Measurements from ENCODE around the gene UNC5A. TPM values are rescaled to one million over a fixed set of nuclear protein-coding genes. Genes with fewer than 3 reads are reported as not detected.

UNC5A gene
- total RNA-seq, 1 experiment from 2014 or later, result 0.13 TPM

DNA sequence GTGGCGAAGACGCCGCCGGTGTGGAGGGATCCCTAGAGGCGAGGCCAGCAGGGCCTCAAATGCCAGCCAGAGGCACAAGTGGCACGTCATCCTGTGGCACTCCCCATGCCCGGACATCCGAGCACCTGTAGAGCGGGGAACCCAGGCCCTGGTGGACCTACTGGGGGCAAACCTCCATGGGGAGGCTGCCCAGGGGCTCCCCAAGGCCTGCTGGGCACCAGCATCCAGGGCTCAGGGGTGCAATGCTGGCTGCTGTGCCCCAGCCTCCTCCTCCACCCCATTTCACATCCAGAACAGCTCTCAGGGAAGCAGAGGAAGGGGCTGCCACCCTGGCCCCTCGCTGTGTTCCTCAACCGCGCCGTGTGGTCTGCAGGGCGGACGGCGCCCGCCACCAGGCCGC lies 45.2 kb downstream of the UNC5A start:
- POLR2A ChIA-PET, result no interaction called here
- no peaks in the 10 kb centered on the region for H3K4me1 ChIP-seq (ENCODE audit: control insufficient read depth, insufficient read depth, low read length)

DNA sequence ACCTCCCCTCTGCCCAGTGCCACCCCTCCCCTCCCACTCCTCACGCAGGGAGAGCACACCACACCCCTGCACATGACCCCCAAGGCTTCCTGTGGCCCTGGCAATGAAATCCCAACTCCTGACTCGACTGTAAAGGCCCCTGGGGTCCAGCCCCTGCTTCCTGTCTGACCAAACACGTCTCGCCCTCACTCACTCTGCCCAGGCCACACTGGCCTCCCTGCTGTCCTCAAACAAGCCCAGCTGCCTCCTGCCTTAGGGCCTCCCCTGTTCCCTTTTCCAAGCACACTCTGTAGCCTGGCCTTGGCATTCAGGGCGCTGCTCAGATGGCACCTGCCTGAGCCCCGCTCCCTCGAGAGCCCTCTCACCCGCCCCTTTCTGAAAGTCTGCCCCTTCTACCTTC lies 46.4 kb downstream of the UNC5A start:
- Histone ChIP-seq H3K36me3 (ENCODE audit: control insufficient read depth, insufficient read depth, low read length) (no peaks in the 10 kb centered on the region), H3K4me3 (ENCODE audit: low read depth in 2 of 2, low read length in 2 of 2) (no peak overlapping the region), H3K27me3 (ENCODE audit: control insufficient read depth, insufficient read depth, low read length) (no peaks in the 10 kb centered on the region; the same call in 1 of the 2 replicates), H3K27ac (ENCODE audit: low read length) (no peak overlapping the region), H3K9me3 (ENCODE audit: control insufficient read depth, insufficient read depth, low read depth, low read length) (no peaks in the 10 kb centered on the region), H3K4me1 (ENCODE audit: control insufficient read depth, insufficient read depth, low read length) (no peaks in the 10 kb centered on the region)
- intact Hi-C loops (cut with micrococcal nuclease; ENCODE audit: unreplicated experiment), result no loop called here
- no TSS peak for BruUV-seq (replicated peaks)
- DNase-seq (ENCODE audit: low read depth, low spot score) (no peak), ATAC-seq (no peak)
- in situ Hi-C loops (cut with HindIII; ENCODE audit: low pct_unique_long_range_greater_than_20kb, low sequenced_read_pairs), result no loop called here
- ChIA-PET POLR2A (no interaction called here), CTCF (no interaction called here)
- TF ChIP-seq SIN3A (IDR thresholded peaks at IDR 0.05; ENCODE audit: borderline replicate concordance, insufficient read depth, low read depth, low read length) (no peak), POLR2AphosphoS5 (IDR thresholded peaks at IDR 0.05; ENCODE audit: low read depth, low read length) (no peak), TCF7L2 (IDR thresholded peaks at IDR 0.05; ENCODE audit: low read depth, low read length) (no peak)
- TF ChIP-seq, protein P1, sequence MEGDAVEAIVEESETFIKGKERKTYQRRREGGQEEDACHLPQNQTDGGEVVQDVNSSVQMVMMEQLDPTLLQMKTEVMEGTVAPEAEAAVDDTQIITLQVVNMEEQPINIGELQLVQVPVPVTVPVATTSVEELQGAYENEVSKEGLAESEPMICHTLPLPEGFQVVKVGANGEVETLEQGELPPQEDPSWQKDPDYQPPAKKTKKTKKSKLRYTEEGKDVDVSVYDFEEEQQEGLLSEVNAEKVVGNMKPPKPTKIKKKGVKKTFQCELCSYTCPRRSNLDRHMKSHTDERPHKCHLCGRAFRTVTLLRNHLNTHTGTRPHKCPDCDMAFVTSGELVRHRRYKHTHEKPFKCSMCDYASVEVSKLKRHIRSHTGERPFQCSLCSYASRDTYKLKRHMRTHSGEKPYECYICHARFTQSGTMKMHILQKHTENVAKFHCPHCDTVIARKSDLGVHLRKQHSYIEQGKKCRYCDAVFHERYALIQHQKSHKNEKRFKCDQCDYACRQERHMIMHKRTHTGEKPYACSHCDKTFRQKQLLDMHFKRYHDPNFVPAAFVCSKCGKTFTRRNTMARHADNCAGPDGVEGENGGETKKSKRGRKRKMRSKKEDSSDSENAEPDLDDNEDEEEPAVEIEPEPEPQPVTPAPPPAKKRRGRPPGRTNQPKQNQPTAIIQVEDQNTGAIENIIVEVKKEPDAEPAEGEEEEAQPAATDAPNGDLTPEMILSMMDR (IDR thresholded peaks at IDR 0.05), result no peak
- TF ChIP-seq, protein P2, sequence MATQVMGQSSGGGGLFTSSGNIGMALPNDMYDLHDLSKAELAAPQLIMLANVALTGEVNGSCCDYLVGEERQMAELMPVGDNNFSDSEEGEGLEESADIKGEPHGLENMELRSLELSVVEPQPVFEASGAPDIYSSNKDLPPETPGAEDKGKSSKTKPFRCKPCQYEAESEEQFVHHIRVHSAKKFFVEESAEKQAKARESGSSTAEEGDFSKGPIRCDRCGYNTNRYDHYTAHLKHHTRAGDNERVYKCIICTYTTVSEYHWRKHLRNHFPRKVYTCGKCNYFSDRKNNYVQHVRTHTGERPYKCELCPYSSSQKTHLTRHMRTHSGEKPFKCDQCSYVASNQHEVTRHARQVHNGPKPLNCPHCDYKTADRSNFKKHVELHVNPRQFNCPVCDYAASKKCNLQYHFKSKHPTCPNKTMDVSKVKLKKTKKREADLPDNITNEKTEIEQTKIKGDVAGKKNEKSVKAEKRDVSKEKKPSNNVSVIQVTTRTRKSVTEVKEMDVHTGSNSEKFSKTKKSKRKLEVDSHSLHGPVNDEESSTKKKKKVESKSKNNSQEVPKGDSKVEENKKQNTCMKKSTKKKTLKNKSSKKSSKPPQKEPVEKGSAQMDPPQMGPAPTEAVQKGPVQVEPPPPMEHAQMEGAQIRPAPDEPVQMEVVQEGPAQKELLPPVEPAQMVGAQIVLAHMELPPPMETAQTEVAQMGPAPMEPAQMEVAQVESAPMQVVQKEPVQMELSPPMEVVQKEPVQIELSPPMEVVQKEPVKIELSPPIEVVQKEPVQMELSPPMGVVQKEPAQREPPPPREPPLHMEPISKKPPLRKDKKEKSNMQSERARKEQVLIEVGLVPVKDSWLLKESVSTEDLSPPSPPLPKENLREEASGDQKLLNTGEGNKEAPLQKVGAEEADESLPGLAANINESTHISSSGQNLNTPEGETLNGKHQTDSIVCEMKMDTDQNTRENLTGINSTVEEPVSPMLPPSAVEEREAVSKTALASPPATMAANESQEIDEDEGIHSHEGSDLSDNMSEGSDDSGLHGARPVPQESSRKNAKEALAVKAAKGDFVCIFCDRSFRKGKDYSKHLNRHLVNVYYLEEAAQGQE (IDR thresholded peaks at IDR 0.05; ENCODE audit: insufficient read depth in 1 of 2, low read depth in 2 of 2, low read length in 1 of 2), result no peak

More for the DNA sequence above, 45.2 kb downstream of the UNC5A start:
- H3K4me3 ChIP-seq (ENCODE audit: low read depth in 2 of 2, low read length in 2 of 2), result no peak overlapping the region
- CTCF ChIA-PET, result no interaction called here
- no peak for TF ChIP-seq POLR2AphosphoS5 (IDR thresholded peaks at IDR 0.05; ENCODE audit: low read depth, low read length)
- TF ChIP-seq, protein P2 (IDR thresholded peaks at IDR 0.05; ENCODE audit: insufficient read depth in 1 of 2, low read depth in 2 of 2, low read length in 1 of 2), result no peak
- TF ChIP-seq TCF7L2 (IDR thresholded peaks at IDR 0.05; ENCODE audit: low read depth, low read length), result no peak
- TF ChIP-seq, protein P1 (IDR thresholded peaks at IDR 0.05), result no peak
- TF ChIP-seq SIN3A (IDR thresholded peaks at IDR 0.05; ENCODE audit: borderline replicate concordance, insufficient read depth, low read depth, low read length), result no peak
- ATAC-seq, result no peak
- H3K9me3 ChIP-seq (ENCODE audit: control insufficient read depth, insufficient read depth, low read depth, low read length), result no peaks in the 10 kb centered on the region
- DNase-seq (ENCODE audit: low read depth, low spot score), result no peak
- no peaks in the 10 kb centered on the region; the same call in 1 of the 2 replicates for H3K27me3 ChIP-seq (ENCODE audit: control insufficient read depth, insufficient read depth, low read length)
- intact Hi-C loops (cut with micrococcal nuclease; ENCODE audit: unreplicated experiment) (no loop called here), in situ Hi-C loops (cut with HindIII; ENCODE audit: low pct_unique_long_range_greater_than_20kb, low sequenced_read_pairs) (no loop called here)
- no TSS peak for BruUV-seq (replicated peaks)
- H3K36me3 ChIP-seq (ENCODE audit: control insufficient read depth, insufficient read depth, low read length), result no peaks in the 10 kb centered on the region
- no peak overlapping the region for H3K27ac ChIP-seq (ENCODE audit: low read length)
